Activated CD4-positive, CD25-positive, alpha-beta regulatory T cell treated with anti-CD3 and anti-CD28 coated beads, Interleukin-2, amount 50 U/mL, for 72 hours (primary cell): Measurements from ENCODE around the gene SRPK3.
"Not testable (repeated sequence)": the region's sequence is repeated elsewhere in the genome, so short reads cannot be mapped to it uniquely, and the experiment has no call there.

Source experiments
- DNase-seq: peaks from one replicate; pipeline ENCODE4 v3.0.0; 2021

The SRPK3 gene, protein sequence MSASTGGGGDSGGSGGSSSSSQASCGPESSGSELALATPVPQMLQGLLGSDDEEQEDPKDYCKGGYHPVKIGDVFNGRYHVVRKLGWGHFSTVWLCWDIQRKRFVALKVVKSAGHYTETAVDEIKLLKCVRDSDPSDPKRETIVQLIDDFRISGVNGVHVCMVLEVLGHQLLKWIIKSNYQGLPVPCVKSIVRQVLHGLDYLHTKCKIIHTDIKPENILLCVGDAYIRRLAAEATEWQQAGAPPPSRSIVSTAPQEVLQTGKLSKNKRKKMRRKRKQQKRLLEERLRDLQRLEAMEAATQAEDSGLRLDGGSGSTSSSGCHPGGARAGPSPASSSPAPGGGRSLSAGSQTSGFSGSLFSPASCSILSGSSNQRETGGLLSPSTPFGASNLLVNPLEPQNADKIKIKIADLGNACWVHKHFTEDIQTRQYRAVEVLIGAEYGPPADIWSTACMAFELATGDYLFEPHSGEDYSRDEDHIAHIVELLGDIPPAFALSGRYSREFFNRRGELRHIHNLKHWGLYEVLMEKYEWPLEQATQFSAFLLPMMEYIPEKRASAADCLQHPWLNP

DNA sequence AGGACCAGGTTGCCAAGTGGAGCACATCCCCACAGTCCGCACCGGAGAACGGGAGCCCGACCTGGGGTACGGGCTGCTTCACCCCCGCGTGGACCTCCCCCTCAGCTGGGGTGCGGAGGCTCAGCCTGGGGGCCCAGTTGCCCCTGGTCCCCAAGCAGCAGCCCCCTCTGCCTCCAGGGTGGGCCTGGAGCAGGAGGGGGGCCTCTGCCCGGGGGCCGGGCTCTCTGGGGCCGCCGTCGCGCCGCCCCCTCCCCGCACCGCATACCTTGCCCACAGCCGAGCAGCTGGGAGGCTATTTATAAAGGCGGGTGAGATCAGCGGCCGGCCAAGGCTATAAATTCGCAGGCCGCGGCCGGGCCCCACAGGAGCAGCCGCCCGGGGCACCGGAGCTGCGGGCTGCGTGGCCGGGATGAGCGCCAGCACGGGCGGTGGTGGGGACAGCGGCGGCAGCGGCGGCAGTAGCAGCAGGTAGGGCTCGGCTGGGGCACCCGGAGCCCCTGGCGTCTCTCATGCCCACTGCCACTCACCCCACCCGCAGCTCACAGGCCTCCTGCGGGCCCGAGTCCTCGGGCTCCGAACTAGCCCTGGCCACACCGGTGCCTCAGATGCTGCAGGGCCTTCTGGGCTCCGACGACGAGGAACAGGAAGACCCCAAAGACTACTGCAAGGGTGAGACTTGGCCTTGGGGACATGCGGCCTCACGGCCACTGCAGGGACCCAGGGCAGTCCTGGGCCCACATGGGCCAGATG is at the start of gene SRPK3:
Gene SRPK3 (plus strand): TSS at position 364 of the 750 bp plus-strand sequence. CDS start 46 bp downstream, at position 410.
- DNase-seq, result no peak

DNA sequence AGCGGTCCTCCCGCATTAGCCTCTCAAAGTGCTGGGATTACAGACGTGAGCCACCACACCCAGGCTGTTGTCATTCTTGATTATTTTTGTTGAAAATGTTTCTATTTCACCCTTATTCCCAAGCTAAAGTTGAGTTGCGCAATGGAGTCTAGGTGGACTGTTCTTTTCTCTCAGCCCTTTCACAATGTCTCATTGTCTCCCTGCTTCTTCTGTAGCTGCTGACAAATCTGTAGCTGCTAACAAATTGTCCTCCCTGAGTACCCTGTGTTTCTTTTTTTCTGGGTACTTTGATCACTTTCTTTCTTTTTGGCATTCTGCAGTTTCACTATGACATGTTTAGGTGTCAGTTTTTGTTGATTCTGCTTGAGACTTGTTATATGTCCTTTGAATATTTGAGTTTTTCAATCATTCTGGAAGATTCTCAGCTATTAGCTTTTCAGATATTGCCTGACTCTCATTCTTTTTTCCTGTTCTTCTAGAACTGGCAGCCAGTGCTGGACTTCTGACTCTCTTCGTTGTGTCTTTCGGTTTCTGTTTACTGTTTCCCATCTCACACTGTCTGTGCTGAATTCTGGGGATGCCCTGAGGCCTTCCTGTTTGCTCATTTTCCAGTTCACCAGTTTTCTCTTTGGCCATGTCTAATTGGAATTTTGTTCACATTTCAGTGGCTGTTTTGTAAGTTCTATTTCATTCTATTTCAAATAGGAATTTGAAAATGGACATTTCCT is 49.6 kb upstream of the SRPK3 start:
- no peak for DNase-seq

DNA sequence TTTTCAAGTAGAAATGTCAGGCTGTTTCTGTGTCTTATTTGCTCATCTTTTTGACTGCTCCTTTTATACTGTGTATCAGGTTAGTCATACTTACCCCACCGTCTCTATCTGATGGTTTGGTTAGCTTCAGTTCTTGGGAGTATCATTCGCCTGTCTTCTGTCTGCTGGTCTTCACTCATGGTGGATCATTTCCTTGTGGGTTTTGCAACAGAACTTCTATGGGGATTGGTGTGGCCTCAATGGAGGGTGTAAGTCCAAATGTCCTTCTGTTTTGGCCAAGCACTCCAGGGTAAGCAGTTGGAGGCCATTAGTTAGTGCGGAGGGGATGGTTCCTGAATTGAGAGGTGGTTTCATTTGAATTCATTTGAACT is 49.0 kb upstream of the SRPK3 start:
- DNase-seq, result no peak

DNA sequence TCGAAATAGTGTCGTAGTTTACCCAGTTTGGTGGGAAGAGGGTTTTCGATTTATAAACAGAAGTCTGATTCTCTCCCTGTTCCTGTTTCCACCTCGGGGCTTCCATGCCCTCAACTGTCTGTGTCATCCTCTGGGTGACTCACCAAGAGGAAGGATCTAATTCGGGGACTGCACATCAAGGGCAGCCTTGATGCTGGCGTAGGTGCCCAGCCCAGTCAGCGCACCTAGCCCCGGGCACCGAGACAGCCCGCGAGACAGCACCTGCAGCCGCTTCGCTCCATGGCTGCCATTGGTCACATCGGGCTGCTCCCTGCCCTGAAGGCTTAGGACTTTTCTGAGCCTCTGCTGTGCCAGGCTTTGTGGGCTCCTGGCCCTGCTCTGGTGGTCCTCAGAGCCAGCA is 48.4 kb upstream of the SRPK3 start:
- DNase-seq, result no peak

DNA sequence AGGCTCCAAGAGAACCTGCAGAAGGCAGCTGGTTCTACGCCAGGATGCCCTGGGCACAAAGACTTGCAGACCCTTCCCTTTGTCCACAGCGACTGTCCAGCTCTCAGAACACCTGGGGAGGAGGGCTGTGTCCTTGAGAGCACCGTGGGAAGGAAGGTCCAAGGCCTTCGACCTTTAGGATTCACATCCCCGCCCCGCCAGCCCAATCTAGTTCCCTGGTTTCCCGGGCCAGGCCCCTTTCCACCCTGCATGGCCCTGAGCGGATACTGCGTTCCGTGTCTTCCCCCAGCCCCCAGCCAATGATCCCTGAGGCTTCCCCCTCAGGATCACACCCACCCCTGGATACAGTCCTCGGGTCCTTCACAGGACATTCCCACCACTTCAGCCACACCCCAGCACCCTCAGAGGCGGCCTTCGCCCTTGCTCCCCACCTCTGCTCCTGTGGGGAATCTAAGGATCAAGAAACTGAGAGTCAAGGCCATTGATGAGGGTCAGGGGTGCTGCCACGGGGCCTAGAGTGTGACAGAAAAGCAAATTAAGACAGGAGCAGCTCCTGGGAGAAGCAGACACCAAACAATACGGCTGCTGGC is 47.1 kb upstream of the SRPK3 start:
- DNase-seq, result no peak

DNA sequence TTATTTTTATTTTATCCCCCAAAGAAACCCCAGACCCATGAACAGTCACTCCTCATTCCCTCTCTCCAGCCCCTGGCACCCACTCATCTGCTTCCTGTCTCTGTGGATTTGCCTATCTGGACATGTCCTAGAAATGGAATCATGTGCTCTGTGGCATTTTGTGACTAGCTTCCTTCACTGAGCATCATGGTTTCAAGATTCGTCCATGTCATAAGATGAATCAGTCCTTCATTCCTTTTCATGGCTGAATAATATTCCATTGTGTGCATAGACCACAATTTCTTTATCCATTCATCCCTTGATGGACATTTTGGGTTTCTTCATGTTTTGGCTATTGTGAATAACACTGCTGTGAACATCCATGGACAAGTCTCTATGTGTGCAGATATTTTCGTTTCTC is 46.0 kb upstream of the SRPK3 start:
- DNase-seq, result no peak

DNA sequence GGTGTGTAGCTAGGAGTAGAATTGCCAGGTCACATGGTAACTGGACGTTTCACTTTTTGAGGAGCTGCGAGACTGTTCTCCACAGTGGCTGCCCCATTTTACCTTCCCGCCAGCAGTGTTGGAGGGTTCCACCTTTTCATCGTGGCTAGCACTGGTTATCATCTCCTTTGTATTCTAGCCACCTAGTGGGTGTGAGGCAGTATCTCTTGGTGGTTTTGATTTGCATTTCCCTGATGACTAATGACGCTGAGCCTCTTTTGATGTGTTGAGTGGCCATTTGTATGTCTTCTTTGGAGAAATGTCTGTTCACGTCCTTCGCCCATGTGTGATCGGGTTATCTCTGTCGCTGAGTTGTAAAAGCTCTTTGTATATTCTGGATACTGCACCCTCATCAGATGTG is 45.6 kb upstream of the SRPK3 start:
- no peak for DNase-seq

DNA sequence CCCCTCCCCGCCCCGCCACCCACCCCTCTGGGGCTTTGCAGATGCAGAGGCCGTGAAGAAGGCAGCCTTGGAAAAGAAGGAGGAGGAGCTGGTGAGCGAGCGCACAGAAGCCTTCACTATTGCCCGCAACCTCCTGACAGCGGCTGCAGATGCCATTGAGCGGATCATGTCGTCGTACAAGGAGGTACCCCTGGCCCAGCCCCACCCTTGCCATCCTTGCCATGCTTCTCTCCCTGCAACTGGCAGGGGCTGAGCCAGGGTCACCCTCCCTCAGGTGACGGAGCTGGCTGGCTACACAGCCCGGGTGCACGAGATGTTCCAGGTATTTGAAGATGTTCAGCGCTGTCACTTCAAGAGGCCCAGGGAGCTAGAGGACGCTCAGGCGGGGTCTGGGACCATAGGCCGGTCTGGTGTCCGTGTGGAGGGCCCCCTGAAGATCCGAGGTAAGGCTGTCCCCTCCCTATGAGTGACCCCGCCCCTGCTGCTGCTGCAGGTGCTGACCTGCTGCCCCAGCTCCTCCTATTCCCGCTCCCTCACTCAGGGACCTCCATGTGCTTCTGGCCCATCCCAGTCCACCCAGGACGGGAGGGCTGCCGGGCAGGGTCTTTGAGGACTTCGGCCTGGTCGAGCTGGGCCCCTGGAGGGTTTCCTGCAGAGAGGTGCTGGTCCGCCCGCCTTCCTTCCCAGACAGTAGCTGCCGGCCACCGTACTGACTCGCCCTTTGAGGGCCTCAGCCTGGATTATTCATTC is 44.6 kb upstream of the SRPK3 start:
- no peak for DNase-seq

DNA sequence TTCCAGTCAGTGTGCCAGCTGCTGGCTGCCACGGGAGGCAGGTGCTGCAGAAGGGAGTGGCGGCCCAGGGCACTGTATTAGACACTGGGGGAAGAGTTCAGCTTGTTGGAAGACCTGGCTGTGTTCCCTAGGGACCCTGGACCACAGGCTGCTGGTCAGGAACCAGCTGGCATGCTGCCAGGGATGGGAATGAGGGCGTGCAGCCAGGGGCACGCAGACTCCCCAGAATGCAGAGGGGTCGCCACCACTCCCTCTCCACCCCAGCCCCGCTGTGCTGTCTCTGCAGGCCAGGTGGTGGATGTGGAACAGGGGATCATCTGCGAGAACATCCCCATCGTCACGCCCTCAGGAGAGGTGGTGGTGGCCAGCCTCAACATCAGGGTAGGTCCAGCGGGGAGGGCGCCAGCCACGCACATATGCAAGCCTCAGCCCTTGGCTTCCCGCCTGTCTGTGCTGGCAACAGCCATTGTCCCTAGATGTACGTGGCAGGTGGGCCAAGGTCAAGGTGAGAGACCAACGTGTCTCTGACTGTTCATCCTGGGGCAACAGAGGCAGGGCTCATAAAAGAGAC is 43.9 kb upstream of the SRPK3 start:
- DNase-seq, result no peak

DNA sequence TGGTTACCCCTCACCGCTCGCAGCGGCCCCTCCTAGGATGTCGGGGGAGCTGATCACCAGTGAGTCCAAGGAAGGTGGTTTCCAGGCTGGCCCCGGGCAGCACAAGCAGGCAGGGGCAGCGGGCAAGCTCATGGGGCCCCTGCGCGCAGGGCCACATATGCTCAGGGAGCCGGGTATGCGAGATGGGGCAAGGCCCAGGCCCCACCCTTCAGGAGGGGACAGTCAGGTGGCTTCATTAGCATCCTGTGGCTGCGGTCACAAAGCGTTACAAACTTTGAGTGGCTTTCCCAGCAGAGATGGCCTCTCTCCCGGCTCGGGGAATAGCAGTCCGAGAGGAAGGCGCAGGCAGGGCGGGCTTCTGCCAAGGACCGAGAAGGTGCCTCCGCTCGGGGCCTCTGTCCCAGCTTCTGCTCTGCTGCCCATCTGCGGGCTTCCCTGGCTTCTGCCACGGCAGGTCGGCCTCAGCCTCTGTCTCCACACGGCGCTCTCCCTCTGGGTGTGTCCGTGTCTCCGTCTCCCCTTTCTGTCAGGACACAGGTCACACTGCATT is 42.7 kb upstream of the SRPK3 start:
- no peak for DNase-seq

DNA sequence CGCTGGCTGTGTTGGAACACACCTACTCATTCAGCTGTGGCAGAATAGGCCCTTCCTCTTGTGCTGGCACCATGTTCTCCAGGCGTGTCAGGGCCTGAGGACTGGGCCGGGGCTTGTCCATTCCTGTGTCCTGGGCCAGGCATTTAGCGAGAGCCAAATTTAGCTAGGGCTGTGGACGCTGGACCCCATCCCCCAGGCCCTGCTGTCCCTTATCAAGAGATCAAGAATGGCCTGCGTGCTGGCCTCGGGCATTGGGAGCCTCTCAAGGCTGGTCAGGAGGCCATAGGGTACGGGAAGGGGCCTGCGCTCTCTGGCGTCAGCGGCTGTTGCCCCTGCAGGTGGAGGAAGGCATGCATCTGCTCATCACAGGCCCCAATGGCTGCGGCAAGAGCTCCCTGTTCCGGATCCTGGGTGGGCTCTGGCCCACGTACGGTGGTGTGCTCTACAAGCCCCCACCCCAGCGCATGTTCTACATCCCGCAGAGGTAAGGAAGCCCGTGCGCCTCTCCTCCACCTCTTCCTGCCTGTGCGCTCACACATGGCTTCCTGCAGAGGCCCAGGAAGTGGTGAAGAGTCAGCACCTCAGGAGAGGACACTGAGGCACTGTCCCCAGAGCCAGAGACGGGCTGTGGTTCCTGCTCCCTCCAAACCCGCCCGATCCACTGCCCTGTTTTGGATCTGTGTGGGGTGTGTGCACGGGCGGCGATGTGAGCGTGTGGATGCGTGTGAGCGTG is 40.9 kb upstream of the SRPK3 start:
- no peak for DNase-seq

DNA sequence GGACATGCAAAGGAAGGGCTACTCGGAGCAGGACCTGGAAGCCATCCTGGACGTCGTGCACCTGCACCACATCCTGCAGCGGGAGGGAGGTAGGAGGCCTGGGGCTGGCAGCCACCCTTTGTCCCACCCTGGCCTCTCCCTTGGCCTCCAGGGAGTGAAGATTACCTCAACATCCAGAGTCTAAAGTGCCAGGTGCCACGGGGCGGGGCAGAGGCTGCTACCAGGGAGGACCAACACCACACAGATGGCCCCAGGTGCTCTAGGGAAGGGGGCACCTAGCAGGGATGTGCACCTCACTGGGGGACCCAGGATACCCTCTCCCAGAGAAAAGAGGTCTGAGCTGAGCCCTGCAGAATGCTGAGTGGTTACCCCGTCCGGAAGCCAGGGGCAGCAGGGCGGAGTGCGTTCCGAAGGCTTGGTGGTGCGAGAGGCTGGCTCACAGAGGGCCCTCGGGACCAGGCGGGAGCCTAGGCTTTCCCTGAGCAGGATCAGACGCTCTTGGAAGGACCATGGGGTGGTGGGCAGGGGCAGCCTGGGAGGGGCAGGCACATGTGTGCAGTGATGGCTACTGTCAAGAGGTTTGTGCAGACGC is 40.1 kb upstream of the SRPK3 start:
- no peak for DNase-seq

DNA sequence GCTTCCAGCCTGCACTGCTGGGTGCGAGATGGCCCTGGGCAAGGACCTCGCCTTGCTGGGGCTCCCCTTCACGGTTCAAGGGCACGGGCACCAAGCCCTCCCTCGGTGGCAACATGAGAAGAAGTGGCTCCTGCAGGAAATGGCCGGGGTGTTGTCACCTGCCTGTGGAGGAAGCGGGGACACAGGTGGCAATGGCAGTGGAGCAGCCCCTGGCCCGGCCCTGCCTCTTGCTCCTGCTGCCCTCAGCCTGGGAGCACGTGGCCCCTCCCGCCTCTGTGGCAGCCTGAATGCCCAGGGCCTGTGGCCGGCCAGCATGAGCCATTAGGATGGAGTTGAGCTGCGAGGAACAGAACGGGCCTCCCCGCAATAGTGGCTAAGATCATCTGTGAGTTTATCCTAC is 39.4 kb upstream of the SRPK3 start:
- no peak for DNase-seq

DNA sequence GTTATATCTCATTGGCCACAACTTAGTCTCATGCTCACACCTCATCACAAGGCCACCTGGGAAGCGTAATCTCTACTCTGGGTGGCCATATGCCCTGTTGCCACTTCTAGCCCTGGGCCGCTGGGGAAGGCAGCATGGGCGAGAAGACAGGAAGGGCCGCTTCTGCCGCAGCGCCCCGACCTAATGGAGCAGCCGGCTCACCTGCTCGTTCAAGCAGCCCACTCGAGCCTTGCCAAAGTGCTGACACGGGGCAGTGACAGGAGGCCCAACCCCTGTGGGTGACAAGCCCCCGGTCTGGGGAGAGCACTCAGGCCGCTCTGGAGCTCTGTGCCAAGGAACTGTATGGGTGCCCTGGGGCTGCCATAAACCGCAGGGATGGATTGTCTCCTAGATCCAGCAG is 38.7 kb upstream of the SRPK3 start:
- not testable (repeated sequence) for DNase-seq

DNA sequence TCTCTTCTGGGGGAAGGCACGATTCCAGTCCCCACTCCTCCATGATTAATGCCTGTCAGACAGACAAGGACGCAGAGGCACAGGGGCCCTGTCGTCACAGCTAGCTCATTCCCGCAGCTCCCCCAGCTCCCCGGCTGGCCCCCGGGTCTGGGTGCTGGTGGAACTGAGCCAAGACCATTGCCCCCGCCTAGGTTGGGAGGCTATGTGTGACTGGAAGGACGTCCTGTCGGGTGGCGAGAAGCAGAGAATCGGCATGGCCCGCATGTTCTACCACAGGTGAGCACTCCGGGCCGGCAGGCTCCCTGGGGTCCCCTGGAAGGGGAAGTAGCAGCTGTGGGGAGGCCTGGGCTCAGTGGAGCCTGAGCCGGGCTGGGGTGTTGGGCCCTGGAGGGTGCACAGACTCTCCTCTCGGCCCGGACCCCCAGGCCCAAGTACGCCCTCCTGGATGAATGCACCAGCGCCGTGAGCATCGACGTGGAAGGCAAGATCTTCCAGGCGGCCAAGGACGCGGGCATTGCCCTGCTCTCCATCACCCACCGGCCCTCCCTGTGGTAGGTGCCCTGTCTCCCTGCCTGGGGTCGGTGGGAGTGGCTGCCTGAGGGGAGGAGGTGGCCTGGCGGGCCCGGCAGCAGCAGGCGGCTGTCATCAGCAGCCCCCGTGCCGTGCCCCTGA is 37.9 kb upstream of the SRPK3 start:
- DNase-seq, result not testable (repeated sequence)

DNA sequence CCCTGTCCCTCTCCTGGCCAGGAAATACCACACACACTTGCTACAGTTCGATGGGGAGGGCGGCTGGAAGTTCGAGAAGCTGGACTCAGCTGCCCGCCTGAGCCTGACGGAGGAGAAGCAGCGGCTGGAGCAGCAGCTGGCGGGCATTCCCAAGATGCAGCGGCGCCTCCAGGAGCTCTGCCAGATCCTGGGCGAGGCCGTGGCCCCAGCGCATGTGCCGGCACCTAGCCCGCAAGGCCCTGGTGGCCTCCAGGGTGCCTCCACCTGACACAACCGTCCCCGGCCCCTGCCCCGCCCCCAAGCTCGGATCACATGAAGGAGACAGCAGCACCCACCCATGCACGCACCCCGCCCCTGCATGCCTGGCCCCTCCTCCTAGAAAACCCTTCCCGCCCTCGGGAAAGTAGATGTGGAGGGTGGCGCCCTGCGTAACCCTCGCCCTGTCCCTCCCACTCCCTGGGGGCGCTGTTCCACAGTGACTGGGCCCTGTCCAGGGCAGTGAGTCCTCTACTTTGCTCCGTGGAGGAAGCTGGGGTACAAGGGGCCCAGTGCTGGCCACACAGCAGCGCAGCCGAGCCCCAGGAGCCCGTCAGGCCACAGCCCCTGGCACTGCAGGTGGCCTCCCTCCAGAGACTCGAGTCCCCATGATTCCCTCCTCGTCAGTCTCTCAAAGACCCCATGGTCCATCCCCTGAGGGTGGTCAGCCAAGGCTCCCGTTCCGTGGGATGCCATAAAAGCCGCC is 37.2 kb upstream of the SRPK3 start:
- DNase-seq, result not testable (repeated sequence)

DNA sequence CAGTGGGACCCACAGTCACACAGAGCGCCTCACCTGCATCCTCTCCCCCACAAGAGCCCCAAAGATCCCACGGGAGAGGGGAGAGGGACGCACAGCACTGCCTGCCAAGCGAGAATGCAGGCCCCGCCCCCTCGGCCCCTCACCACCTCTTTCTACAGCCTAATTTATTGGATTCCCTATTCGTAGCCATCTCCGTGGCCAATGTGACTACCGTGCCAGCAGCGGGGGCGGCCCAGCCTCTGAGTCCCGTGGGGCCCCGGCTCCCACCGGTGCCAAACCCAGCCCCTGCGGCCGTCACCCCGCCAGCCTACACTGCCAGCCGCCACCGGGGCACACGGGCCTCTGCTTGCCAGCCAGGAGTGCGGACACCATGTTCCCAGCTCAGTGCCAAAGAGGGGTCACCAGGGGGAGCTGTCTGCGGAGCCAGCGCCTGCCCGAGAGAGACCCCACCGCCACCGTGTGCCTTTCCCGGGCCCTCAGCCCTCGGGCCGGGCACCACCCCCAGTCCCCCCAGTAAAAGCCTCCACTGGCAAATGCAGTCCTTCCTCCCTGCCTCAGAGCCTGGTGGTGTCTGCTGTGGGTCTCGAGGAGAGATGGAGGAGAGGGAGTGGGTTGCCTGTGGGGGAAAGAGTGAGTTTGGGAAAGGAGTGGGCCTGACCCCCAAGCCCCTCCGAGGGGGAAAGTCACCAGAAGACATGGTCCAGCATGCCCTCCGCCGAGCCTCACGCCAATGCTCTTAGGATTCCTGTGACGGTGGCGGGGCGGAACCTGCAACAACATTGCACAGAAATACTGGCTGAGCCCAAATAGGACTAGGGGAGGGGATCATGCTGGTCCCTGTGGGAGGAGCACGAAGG is 36.4 kb upstream of the SRPK3 start:
- DNase-seq, result no peak

DNA sequence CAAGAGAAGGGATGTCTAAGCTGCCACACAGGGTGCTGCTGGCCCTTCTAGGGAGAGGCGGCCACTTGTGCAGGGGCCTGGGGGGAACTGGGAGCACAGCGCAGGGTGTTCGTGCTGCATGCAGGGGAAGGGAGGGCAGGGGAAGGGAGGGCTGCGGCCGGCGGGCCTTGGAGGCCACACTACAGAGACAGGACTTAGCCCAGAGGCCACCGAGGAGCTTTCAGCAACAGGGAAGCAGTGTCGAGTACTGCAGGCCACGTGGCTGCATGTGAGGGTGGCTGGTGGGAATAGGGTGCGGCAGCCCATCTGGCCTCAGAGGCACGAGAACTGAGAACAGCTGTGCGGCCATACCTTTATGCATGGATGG is 35.8 kb upstream of the SRPK3 start:
- not testable (repeated sequence) for DNase-seq
